ENCODE results near the gene IFNLR1.

Gene IFNLR1

DNA sequence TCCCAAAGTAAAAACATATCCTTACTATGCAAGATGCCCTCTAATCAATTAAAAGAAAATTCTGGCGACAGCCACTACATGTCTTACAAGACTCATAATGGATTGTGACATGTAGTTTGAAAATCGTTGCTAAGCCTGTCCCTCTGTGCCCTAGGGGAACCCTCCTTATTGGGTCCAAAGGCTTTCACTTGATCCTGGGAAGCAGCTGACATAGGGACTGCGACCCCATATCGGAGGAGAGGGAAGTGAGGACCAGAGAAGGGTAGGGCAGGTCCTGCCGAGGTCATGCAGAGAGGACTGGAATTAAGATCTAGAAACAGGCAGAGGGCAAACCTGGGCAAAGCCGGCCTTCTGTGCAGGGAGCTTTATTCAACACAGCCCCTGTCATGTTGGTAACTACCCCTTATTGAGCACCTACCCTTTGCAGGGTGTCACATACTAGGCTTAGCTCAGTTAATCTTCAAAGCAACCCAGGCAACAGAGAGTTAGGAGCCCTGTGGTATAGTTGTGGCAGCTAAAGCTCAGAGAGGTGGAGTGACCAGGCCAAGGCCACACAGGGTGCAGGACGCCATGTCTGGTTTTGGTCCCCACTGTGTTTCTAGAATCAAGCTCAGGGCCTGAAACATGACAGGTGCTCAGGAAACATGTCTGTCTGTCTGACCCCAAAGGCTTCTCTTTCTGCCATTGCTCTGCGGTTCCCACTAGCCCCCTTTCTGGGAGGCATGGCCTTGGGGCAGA is 18.4 kb upstream of the IFNLR1 start:
- no peak for DNase-seq

DNA sequence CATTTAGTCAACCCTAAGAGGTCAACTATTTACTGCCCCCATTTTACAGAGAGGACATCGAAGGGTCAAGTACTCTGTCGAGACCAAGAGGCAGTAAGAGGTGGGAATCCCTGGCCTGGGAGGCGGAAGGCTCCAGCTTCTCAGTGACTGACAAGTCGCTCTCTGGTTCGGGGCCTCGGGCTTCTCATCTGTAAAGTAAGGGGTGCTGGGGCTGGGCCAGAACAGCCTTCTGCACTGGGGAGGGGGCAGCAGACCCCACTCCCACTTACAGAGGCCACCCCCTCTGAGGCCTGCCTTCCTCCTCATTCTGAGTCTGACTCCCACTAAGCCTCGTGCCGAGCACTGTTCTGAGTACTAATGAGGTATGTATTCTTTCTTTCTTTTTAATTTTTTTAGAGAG is 17.0 kb upstream of the IFNLR1 start:
- DNase-seq = no peak

DNA sequence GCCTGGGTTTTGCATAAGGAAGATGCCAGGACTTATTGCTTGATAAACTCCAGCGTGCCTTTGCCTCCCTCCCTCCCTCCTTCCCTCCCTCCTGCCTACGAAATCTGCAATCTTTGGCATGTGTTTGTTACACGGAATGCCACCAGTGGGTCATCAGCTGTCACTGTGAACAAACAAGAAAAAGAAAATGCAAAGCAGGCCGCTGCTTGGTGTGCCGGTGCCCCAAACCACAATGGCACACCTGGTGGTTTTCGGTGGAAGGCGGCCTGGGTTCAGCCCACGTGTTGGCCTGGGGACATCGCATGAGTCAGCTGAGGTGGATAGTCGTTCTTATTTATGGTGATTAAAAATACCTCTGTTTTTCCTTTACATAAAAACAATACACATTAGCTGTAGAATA is 16.3 kb upstream of the IFNLR1 start:
- DNase-seq = no peak

DNA sequence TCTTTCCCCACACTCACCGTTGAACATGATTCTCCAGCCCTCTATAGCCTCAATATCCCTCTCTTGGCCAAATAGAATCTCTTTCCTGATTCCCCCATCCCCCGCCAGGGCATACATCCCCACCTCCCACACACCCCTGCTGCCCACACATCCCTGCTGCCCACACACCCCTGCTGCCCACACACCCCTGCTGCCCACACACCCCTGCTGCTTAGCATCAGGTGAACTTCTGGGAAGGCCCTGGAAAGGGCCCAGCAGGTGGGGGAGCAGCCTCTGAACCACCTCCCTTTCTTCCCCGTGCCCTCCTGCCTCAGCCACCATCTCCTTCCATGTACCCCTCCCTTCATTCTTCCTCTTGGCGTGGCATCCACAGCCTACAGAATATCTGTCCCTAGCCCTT is 15.9 kb upstream of the IFNLR1 start:
- DNase-seq = no peak

DNA sequence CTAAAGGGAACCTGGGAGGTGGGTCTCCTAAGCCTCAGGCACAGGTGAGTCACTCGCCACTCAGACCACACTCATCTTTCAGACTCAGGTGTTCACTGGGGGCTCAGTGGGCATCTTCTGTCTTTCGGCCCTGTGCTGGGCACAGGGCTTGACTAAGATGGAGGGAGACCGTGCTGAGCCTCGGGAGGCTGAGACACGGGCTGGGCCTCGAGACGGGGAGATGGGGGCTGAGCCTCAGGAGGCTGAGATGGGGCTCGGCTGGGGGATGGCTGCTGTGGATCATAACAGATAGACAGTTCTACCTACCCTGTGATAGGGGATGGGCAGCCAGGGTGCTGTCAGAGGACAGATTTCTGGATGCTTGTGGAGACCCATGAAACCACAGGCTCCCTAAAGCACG is 15.5 kb upstream of the IFNLR1 start:
- no peak for DNase-seq

DNA sequence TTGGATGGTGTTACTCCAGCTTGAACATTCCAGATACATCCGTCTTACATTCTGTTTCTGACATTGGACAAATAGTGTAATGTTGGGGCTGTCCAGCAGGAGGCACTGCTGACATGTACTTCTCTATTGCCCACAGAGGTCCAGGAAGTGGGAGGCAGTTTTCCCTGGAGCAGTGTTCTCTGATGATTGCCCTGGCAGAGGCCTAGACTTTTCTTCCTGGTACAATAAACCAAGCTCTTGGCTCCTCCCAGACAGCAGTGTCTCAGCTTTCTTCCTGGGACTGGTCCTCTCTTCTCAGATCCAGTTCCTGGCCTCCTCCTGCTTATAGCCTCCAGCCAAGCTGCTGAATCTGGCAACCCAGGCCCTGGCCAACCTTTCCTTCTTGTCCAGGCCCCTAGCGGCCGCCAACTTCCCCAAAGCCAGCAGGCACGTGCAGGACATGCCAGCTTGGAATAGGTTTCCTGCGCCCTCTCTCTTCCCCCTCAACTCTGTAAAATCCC is 14.9 kb upstream of the IFNLR1 start:
- DNase-seq = peak in 2 of 4 experiments; percentile 32 to 42

DNA sequence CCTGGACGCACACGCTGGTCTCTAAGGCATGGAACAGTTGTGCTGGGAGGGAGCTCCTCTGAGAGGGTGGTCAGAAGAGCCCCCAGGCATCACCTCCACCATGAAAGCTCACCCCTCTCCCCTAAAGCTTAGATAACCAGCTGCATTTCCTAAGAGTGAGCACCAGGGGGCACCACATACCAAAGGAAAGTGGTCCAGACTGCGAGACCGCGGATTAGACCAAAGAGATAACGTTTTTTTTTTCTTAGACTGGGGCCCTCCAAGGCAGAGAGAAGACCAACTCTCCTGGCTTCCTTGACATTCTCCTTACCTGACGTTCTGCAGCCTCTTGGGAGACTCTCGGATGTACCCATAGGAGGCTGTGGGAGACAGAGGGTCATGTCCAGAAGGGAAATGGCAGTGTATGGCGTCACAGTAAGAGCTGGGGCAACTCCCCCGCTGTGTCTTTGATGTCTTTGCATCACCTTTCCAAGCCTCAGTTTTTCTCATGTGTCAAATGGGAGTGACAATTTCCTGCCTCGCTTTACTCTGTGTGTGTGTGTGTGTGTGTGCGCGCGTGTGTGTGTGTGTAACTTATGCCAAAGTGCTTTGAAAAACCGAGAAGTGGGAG is 12.3 kb upstream of the IFNLR1 start:
- peak; percentile 48 to 61 (median 51) for DNase-seq

DNA sequence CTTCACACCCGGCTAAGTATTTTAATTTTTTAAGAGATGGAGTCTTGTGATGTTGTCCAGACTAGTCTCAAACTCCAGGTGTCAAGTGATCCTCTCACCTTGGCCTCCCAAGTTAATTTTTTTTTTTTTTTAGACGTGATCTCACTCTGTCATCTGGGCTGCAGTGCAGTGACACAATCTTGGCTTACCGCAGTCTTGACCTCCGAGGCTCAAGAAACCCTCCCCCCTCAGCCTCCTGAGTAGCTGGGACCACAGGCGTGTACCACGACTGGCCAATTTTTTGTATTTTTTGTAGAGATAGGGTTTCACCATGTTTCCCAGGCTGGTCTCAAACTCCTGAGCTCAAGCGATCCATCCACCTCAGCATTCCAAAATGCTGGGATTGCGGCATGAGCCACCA is 11.7 kb upstream of the IFNLR1 start:
- DNase-seq = no peak

DNA sequence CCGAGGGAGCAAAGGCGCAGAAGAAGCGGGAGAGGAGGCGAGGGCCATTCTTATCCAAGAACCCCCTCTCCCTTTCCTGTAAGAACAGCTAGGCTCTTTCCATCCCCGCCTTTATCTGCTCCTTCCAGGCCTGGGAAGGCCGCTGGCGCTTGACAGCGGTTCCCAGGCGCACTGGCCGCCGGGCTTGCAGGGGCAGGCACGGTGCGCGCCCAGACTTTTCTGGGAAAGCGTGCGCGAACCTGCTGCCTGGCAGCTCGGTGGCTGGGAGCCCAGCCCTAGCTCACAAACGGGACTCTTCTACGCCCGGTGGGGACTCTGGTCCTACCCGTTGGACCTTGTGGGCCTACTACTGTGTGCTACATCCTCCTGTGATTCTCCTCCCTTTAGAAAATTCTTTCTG is 8.8 kb upstream of the IFNLR1 start:
- no peak for DNase-seq

DNA sequence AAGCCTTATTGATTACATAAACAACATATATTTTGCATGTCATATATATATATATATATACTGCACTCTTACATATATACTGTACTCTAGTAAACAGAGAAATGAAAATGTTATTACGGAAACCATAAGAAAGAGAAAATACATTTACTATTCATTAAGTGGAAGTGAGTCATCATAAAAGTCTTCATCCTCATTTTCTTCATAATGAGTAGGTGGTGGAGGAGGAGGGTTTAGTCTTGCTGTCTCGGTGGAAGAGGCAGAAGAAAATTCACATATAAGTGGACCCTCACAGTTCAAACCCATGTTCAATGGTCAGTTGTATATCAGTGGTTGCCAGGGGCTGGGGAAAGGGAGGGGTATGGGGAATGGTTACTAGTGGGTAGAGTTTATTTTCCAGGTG is 8.0 kb upstream of the IFNLR1 start:
- DNase-seq = no peak

DNA sequence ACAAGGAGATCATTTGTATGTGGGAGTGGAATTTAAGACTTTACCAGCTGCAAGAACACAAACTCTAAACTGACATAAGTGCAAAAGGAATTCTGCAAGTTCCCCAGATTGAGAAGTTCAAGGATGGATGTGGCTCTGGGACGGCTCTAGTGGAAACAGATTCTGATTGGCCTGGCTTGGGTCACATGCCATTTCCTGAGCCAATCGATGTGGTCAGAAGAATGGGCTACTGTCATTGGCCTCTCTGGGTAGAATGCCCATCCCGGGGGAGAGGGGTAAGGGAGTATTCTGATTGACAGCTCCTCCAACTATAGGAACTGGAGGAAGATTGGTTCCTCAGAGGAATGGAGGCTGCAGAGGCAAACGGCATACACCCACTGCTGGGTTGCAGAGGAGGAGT is 6.0 kb upstream of the IFNLR1 start:
- no peak for DNase-seq

DNA sequence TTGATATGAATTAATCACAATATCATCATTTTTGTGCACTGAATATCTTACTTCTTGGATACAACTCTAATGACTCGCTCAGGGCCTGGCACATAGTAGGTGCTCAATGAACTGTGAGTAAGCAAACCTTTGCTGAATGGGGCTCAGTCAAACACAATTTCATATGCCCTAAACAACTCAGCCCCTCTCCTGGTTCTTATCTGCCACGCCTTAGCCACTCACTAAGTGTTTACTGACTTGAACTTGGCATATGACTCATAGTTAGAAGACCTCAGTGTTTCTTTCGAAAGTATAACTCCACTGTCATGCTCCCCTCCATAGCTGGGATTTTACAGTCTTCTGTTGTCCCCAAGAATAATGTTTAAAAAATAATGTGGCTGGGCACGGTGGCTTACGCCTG is 4.8 kb upstream of the IFNLR1 start:
- DNase-seq = no peak

DNA sequence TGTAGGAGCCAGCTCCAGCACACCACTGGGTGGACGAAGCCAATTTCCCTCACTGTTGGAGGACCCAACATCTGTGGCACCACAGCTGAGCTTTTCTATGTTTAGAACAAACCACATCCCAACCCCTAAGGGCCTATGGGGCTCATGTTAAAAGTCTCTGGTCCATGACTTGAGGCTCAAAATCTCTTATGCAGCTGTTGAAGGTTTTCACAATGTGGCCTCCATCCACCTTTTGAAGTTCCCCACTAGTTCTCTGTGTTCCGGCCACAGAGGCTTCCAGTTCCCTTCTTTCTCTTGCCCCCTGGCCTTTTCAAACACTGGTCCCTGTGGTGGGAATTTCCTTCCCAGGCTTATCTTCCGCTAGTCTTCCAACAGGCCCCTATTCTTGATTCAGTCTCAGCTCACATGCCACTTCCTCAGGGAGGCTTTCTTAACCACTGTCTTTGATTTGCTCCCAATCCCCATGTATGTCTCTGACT is 3.9 kb upstream of the IFNLR1 start:
- no peak for DNase-seq

DNA sequence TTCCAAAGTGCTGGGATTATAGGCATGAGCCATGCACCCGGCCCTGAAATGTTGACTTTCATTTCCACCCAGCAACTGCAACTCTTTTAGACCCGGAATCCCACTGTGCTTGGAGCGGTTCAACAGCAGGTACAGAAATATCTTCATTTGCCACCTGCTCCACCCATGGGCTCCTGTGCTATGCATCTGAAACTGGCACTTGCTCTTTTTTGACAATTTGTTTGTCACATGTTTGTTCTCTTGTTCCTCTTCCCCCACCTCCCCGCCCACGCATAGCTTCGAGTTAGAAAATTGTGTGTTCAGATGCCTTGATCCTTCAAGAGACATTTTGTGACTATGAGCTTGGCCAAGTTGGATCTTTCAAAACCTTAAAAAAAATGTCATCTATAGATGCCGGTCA is 2.4 kb upstream of the IFNLR1 start:
- DNase-seq = no peak

DNA sequence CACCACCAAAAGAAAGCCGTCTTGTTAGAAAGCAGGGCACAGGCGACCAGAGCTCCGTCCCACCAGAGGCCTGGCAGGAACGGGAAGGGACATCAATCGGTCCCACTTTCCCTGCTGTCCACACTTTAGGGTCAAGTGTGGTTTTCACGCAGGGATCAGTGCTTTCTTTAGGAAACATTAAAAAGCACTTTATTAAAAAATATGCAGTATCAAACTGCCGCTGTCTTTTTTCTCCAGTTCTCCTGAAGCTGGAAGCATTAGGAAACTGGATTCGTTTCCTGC is 437 bp downstream of the IFNLR1 start:
- no peak for DNase-seq

DNA sequence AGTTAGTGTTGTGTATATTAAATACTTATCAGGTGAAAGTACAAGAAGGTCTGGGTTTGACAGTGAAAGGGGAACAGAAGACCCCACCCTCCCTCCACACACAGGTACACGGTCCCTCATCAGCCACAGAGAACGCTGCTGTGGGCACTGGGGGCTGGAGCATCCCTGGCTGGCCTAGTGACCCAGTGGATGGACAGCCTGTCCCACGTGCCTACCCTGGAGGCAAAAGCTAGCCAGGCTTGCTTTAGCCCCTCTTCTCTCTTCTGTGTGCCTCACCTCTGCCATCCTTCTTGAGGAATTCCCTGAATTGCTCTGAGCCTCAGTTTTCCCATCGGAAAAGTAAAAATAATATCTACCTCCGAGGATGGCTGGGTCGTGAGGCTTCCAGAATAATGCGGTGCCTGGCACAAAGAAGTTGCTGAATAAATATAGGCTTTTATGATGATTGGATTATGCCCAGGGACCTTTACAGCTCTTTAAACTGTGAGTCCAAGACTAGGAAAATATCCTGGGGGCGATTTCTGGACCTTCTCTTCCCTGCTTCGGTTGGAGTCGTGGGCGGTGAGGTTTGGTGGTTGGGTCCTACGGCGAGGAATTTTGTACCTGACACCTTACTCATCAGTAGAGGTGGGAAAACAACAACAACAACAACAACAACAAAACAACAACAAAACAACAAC is 918 bp downstream of the IFNLR1 start:
- DNase-seq = no peak

DNA sequence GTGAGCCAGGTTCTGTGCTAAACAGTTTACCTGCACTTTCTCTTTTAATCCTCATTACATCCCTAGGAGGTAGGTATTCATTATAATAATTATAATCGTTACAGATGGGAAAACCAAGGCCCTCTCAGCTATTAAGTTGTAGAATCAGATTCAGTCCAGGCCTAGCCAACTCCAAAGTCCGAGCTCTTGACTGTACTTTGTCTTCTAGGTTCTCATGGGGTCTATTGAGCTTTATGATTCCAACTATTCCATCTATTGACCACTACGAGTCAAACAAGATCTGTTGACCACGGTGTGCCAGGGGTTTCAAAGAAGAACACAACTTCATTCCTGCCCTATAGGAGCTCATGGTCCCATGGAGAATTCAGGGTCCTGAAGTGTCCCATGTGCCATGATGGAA is 2.0 kb downstream of the IFNLR1 start:
- DNase-seq = no peak

DNA sequence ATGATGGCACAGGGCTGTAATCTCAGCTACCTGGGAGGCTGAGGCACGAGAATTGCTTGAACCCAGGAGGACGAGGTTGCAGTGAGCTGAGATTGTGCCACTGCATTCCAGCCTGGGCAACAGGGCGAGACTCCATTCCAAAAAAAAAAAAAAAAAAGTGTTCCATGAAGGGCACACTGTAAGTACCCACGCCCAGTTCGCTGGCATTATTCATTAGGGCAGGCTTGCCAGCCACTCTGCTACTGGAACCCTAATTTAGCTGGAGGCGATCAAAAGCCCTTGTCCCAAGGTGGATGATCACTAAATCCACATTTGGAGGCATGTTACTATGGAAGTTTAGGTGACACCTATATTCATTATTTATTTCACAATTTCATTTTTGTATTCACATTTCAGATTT is 5.0 kb downstream of the IFNLR1 start:
- no peak for DNase-seq

DNA sequence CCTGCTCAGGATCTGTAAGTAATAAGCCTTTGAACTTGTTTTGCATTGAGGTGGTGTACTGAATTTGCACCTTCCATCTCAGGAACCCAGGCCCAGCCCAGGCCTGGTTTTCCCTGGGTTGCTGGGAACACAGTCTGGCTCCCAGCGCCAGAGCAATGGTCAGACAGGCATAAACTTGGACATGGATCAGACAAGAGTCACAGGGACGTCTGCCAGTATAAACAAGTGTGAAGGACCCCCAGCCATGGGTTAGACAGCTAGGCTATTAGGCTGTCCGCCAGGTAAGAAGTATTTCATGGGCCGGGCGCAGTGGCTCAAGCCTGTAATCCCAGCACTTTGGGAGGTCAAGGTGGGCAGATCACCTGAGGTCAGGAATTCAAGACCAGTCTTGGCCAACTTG is 5.5 kb downstream of the IFNLR1 start:
- DNase-seq = no peak

DNA sequence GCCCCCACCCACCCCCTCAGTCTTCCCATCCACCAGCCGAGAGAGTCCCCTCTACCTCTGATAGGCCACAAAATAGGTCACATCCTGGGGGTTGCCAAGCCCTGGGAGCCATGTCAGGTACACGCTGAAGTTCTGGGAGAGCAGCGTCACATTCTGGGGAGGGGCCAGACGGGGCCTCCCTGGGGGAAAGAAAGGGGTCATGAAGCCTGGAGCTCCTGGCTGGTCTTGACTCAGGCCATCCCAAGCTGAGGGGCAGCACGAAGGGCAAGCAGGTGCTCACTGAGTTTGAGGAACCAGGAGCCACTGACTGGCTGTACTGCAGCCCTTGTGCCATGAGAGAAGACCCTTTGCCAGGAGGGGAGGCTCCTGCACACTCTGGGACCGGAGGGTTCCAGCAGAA is 6.4 kb downstream of the IFNLR1 start:
- no peak for DNase-seq

DNA sequence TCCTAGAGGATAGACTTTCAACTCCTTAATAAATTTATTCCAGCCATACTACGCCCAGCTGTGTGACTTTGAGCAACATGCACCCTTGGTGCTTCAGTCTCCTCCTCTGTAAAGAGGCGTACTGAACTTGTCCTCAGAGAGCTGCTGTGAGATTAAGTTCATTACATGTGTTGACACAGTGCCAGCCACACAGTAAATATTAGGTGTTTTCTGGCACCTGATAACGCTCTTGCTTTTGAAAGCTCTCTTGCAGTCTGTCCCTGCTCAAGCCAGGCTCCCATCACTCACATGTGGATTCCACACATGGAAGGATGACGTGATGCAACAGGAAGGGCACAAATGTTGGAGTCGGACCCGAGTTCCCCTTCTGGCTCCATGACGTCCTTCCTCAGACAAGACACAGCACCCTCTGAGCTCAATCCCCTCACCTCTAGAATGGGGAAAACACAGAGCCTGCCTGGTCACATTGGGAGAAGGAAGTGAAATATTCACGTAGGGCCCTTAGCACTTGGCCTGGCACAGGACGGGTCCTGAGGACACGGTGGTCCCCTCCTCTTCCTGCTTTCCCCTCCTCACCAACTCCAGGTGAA is 7.7 kb downstream of the IFNLR1 start:
- DNase-seq = no peak

DNA sequence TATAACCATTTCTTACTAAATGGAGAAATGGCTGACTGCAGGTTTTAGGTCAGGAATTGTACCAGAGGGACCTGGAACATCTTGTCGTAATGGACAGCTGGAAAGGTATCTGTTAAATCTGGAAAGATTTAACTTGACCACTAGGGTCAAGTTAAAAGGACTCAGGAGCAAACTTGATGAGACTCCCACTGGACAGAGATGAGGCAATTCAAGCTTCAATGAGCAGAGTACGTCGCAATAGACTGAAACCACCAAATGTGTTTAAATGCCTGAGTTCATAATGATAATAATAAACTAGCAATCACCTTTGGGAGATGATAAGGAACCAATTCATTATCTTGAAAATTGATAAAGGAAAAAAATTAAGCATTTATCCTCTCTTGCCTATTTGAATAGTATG is 8.7 kb downstream of the IFNLR1 start:
- DNase-seq = no peak

DNA sequence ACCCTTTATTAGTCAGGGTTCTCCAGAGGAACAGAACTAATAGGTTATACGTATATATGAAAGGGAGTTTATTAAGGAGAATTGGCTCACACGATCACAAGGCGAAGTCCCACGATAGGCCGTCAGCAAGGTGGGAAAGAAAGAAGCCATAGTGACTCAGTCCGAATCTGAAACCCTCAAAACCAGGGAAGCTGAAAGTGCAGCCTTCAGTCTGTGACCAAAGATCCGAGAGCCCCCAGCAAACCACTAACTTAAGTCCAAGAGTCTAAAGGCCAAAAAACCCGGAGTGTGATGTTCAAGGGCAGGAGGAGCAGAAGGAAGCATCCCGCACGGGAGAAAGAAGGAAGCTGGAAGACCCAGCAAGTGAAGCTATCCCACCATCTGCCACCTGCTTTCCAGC is 9.9 kb downstream of the IFNLR1 start:
- no peak for DNase-seq

Measured in activated CD4-positive, CD25-positive, alpha-beta regulatory T cell (primary cell).